Transverse colon (tissue), 4 donors: ENCODE data around the gene PCSK5. TPM values are rescaled to one million over a fixed set of nuclear protein-coding genes. Genes with fewer than 3 reads are reported as not detected.

ENCODE experiments used
- DNase-seq: peaks from one replicate; pipeline ENCODE4 v3.0.0-alpha.2; 2019
- H3K27ac ChIP-seq, 4 donors: fragments of 200-600 bp; sonication (generic); 2 replicates each; pipeline ENCODE4 v1.5.1; 2016 to 2018; ENCODE audit warnings: inconsistent platforms in 4 of 4
- H3K27me3 ChIP-seq: fragments of 200-600 bp; sonication (generic); 2 replicates; pipeline ENCODE4 v1.5.1; 2017; ENCODE audit warnings: inconsistent platforms
- H3K36me3 ChIP-seq, 4 donors: fragments of 200-600 bp; sonication (generic); 2 replicates each; pipeline ENCODE4 v1.5.1; 2017 to 2019; ENCODE audit warnings: inconsistent platforms in 4 of 4
- H3K4me1 ChIP-seq, 4 donors: fragments of 200-600 bp; sonication (generic); 2 replicates each; pipeline ENCODE4 v1.5.1; 2017 to 2020; ENCODE audit warnings: inconsistent platforms in 4 of 4
- H3K4me3 ChIP-seq, 4 donors: fragments of 200-600 bp; sonication (generic); 1 replicate in 1 of 4; 2 replicates in 3 of 4; pipeline versions ENCODE4 v1.5.1 to v1.6.1; 2017 to 2019; ENCODE audit warnings: inconsistent platforms in 4 of 4
- H3K9me3 ChIP-seq, 2 donors: fragments of 200-600 bp; sonication (generic); 2 replicates each; pipeline ENCODE4 v1.5.1; 2017 to 2019; ENCODE audit warnings: inconsistent platforms in 2 of 2
- EP300 ChIP-seq: sonication (generic); formaldehyde crosslinking; IDR thresholded peaks from one replicate; pipeline ENCODE4 v1.6.1; 2017; ENCODE audit warnings: antibody characterized with exemption, low read depth
- POLR2A ChIP-seq: fragments of 450-650 bp; IDR thresholded peaks from one replicate; pipeline ENCODE4 v1.6.1; 2016; ENCODE audit warnings: antibody characterized with exemption, mild to moderate bottlenecking, moderate library complexity
- POLR2AphosphoS5 ChIP-seq, 3 donors: sonication (generic); formaldehyde crosslinking; IDR thresholded peaks; one replicate each; pipeline ENCODE4 v1.6.1; 2016; ENCODE audit warnings: antibody characterized with exemption in 3 of 3
- WGBS, 2 donors: methylation state at CpG; one replicate each; pipeline ENCODE4 v1.1.5; 2018; ENCODE audit warnings: low coverage in 1 of 2; 5-methylcytosine and 5-hydroxymethylcytosine counted together
- in situ Hi-C, 4 donors: fragments of 200-750 bp; cut with MboI; loops; one replicate each; pipeline versions ENCODE4 v1.15.0 to v1.15.1; 2017; ENCODE audit warnings: low sequenced_read_pairs in 3 of 4, low pct_ligation_motif_present in 1 of 4, low pct_unique_long_range_greater_than_20kb in 1 of 4
- intact Hi-C: fragments of 100-400 bp; cut with DNase I; formaldehyde crosslinking; loops from one replicate; pipeline ENCODE4 v1.15.1; 2023; ENCODE audit warnings: low total_unique reads
- total RNA-seq, 4 donors: library from RNA; depleted of rRNA; stranded (reverse); fragments of >200 nt; gene quantifications; one replicate each; pipeline ENCODE4 v1.1.0, GENCODE V29; 2016
- TF ChIP-seq, protein P1 (sequence below), 5 experiments: fragments of 200-600 bp in 3 of 5; fragments of 450-650 bp in 2 of 5; sonication (generic) in 3 of 5; IDR thresholded peaks; 1 replicate in 2 of 5; 2 replicates in 3 of 5; pipeline ENCODE4 v1.5.1; 2016 to 2017; ENCODE audit warnings: antibody characterized with exemption in 5 of 5, inconsistent platforms in 3 of 5, mild to moderate bottlenecking in 2 of 5, moderate library complexity in 1 of 5

The PCSK5 gene
- total RNA-seq, 4 donors from 2014 or later: 110 to 248 (median 127) TPM

DNA sequence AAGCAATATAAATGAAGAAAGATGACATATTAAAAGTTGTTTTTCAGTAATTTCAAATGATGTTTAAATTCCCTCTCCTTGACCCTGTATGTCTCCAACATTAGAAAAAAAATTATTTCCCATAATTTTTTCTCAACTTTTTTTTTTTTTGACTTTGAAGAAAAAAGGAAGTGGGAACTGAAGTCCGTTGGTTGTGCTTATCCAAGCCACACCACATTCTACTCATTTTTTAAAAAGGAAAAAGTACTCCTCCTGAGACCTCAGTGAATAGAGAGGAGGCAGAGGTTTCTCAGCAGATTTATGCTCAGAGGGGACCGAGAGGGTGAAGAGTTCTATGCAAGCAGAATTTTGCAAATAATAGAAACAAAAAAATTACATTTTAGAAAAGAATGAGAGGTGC is 123.3 kb downstream of the PCSK5 start:
- 64 to 65% methylated on average over 2 of the region's 2 CpGs for WGBS, 2 donors
- no peaks in the 10 kb centered on the region for H3K36me3 ChIP-seq
- in situ Hi-C loops: loop anchor here in 1 of 4 donors (25.0 kb wide), 1 partner anchor 102 kb away; no protein-coding TSS in a partner anchor
- H3K27ac ChIP-seq: no peak overlapping the region
- H3K4me1 ChIP-seq: peaks cover 0 to 9% (median 7%) of the 10 kb centered on the region in 4 donors
- H3K4me3 ChIP-seq: no peak overlapping the region
- H3K9me3 ChIP-seq: no peaks in the 10 kb centered on the region
- no peaks in the 10 kb centered on the region for H3K27me3 ChIP-seq
- TF ChIP-seq EP300 (no peak), POLR2AphosphoS5 (IDR thresholded peaks at IDR 0.05) (no peak), POLR2A (no peak)
- TF ChIP-seq, protein P1, sequence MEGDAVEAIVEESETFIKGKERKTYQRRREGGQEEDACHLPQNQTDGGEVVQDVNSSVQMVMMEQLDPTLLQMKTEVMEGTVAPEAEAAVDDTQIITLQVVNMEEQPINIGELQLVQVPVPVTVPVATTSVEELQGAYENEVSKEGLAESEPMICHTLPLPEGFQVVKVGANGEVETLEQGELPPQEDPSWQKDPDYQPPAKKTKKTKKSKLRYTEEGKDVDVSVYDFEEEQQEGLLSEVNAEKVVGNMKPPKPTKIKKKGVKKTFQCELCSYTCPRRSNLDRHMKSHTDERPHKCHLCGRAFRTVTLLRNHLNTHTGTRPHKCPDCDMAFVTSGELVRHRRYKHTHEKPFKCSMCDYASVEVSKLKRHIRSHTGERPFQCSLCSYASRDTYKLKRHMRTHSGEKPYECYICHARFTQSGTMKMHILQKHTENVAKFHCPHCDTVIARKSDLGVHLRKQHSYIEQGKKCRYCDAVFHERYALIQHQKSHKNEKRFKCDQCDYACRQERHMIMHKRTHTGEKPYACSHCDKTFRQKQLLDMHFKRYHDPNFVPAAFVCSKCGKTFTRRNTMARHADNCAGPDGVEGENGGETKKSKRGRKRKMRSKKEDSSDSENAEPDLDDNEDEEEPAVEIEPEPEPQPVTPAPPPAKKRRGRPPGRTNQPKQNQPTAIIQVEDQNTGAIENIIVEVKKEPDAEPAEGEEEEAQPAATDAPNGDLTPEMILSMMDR (IDR thresholded peaks at IDR 0.05): no peak
- DNase-seq: no peak
- intact Hi-C loops: no loop called here

DNA sequence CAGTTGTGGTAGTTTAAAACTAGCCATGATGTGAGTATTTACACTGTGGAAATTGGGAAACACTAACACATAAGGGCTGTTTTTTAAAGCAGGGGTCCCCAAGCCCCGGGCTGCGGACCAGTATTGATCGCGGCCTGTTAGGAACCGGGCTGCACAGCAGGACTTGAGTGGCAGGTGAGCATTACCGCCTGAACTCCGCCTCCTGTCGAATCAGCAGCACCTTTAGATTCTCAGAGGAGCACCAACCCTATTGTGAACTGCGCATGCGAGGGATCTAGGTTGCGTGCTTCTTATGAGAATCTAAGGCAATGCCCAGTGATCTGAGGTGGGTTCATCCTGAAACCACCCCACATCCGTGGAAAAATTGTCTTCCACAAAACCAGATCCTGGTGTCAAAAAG is 127.8 kb downstream of the PCSK5 start:
- H3K4me3 ChIP-seq: no peak overlapping the region
- H3K4me1 ChIP-seq: peaks cover 0 to 8% (median 3%) of the 10 kb centered on the region in 4 donors
- no peak overlapping the region for H3K27ac ChIP-seq
- in situ Hi-C loops (loop anchor here in 1 of 4 donors (25.0 kb wide), 1 partner anchor 106 kb away; no protein-coding TSS in a partner anchor), intact Hi-C loops (no loop called here)
- peak; percentile 12 for DNase-seq
- no peak for TF ChIP-seq POLR2A
- TF ChIP-seq EP300: no peak
- TF ChIP-seq, protein P1 (IDR thresholded peaks at IDR 0.05): no peak
- TF ChIP-seq POLR2AphosphoS5 (IDR thresholded peaks at IDR 0.05): no peak
- H3K27me3 ChIP-seq: no peaks in the 10 kb centered on the region
- H3K9me3 ChIP-seq: no peaks in the 10 kb centered on the region
- no peaks in the 10 kb centered on the region for H3K36me3 ChIP-seq
- WGBS, 2 donors: 80 to 83% methylated on average over 3 to 12 of the region's 12 CpGs

DNA sequence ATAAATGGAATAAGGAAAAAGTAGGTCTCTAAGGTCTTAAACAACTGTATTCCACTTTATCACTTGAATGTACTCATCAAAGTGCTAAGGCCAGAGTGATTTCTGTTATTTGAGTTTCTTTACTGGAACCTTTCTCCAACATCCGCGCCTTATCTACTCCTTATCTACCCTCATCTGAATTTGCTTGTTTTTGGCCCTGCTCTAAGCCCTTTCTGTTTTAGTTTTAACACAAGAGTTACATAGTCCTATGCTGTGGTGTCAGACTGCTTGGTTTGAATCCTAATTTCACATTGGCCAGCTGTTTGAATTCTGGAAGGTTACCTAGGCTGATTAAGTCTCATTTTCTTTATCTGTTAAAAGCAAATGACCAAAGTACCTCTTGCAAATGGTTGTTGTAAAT is 128.3 kb downstream of the PCSK5 start:
- Histone ChIP-seq H3K4me3 (no peak overlapping the region), H3K27ac (no peak overlapping the region), H3K4me1 (peaks cover 0 to 8% (median 3%) of the 10 kb centered on the region in 4 donors), H3K9me3 (no peaks in the 10 kb centered on the region), H3K27me3 (no peaks in the 10 kb centered on the region), H3K36me3 (peaks cover 0 to 2% (median 0%) of the 10 kb centered on the region in 4 donors)
- TF ChIP-seq POLR2A: no peak
- TF ChIP-seq POLR2AphosphoS5 (IDR thresholded peaks at IDR 0.05): no peak
- no peak for TF ChIP-seq EP300
- TF ChIP-seq, protein P1 (IDR thresholded peaks at IDR 0.05): no peak
- WGBS, 2 donors: 35 to 68% methylated on average over 2 of the region's 2 CpGs
- intact Hi-C loops: no loop called here
- in situ Hi-C loops: loop anchor here in 1 of 4 donors (25.0 kb wide), 1 partner anchor 106 kb away; no protein-coding TSS in a partner anchor
- DNase-seq: no peak

DNA sequence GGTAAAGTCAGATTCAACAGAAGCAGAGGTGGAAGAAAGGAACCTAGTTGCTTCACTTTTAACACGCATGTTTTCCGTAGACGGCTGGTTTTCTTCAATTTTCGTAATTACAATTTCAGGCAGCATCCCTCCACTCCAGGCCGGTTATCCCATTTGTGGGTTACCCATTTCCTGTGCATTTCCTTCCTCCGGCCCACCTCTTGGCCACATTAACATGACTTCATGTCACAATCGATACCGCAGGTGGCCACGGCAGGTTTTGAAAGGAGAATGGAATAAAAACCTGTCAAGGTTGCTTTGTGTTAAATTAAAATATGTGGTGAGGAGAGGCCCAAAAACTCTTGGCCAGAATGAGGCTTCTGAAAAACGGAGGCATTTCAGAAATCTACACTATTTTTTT is 130.2 kb downstream of the PCSK5 start:
- TF ChIP-seq POLR2AphosphoS5 (IDR thresholded peaks at IDR 0.05): no peak
- TF ChIP-seq, protein P1 (IDR thresholded peaks at IDR 0.05): no peak
- TF ChIP-seq POLR2A: no peak
- TF ChIP-seq EP300: no peak
- in situ Hi-C loops (loop anchor here in 1 of 4 donors (25.0 kb wide), 1 partner anchor 108 kb away; no protein-coding TSS in a partner anchor), intact Hi-C loops (no loop called here)
- no peaks in the 10 kb centered on the region for H3K27me3 ChIP-seq
- 79 to 84% methylated on average over 6 to 10 of the region's 10 CpGs for WGBS, 2 donors
- no peak overlapping the region for H3K27ac ChIP-seq
- H3K9me3 ChIP-seq: no peaks in the 10 kb centered on the region
- peaks cover 0 to 8% (median 3%) of the 10 kb centered on the region in 4 donors for H3K4me1 ChIP-seq
- H3K36me3 ChIP-seq: peaks cover 0 to 9% (median 0%) of the 10 kb centered on the region in 4 donors
- DNase-seq: no peak
- no peak overlapping the region for H3K4me3 ChIP-seq
